Adrenal gland (tissue), 12 donors: ENCODE measurements around the gene NKAIN2. TPM values are rescaled to one million over a fixed set of nuclear protein-coding genes. Genes with fewer than 3 reads are reported as not detected.

Source experiments
- DNase-seq, 7 donors: peaks; one replicate each; pipeline ENCODE4 v3.0.0-alpha.2; 2019 to 2020
- H3K27ac ChIP-seq, 5 donors: fragments of 200-600 bp; sonication (generic) in 4 of 5; 1 replicate in 3 of 5; 2 replicates in 2 of 5; pipeline versions ENCODE4 v1.5.1 to v1.8.0; 2016 to 2020; ENCODE audit warnings: mild to moderate bottlenecking in 1 of 5
- H3K27me3 ChIP-seq: fragments of 200-600 bp; 2 replicates; pipeline ENCODE4 v1.8.0; 2021
- H3K36me3 ChIP-seq, 2 donors: fragments of 200-600 bp; replicated peaks in 1 of 2; 1 replicate in 1 of 2; 2 replicates in 1 of 2; pipeline versions ENCODE4 v1.5.1 to v1.8.0; 2018 to 2022
- H3K4me1 ChIP-seq, 2 donors: fragments of 200-600 bp; replicated peaks in 1 of 2; 1 replicate in 1 of 2; 2 replicates in 1 of 2; pipeline versions ENCODE4 v1.5.1 to v1.8.0; 2018 to 2021
- H3K4me3 ChIP-seq, 4 donors: fragments of 200-600 bp; sonication (generic) in 3 of 4; one replicate each; pipeline ENCODE4 v1.5.1; 2016 to 2018
- H3K9me3 ChIP-seq, 3 donors: fragments of 200-600 bp; sonication (generic) in 1 of 3; replicated peaks in 1 of 3; 1 replicate in 2 of 3; 2 replicates in 1 of 3; pipeline versions ENCODE4 v1.5.1 to v1.8.0; 2016 to 2021
- CTCF ChIP-seq, 6 experiments: fragments of 450-650 bp in 4 of 6; fragments of 200-600 bp in 2 of 6; sonication (generic) in 1 of 6; IDR thresholded peaks; 1 replicate in 5 of 6; 2 replicates in 1 of 6; pipeline versions ENCODE4 v1.5.1 to v1.8.0; 2016 to 2021; ENCODE audit warnings: antibody characterized with exemption in 6 of 6, mild to moderate bottlenecking in 2 of 6, moderate library complexity in 1 of 6
- POLR2A ChIP-seq, 2 donors: fragments of 450-650 bp; IDR thresholded peaks; one replicate each; pipeline ENCODE4 v1.6.1; 2017; ENCODE audit warnings: antibody characterized with exemption in 2 of 2, mild to moderate bottlenecking in 2 of 2, moderate library complexity in 1 of 2
- WGBS, 4 donors: extraction: QIAGEN DNeasy Blood & Tissue Kit in 2 of 4; methylation state at CpG; one replicate each; pipeline versions ENCODE4 v1.1.5 to v1.1.7; 2013 to 2017; 5-methylcytosine and 5-hydroxymethylcytosine counted together
- intact Hi-C, 2 donors: fragments of 100-400 bp; cut with DNase I; formaldehyde crosslinking; loops; one replicate each; pipeline versions ENCODE4 v1.14.1 to v1.15.0; 2022 to 2023
- polyA plus RNA-seq, 3 donors: library from polyadenylated mRNA; stranded (reverse); fragments of 200-250 nt in 2 of 3; fragments of 350-450 nt in 1 of 3; fragmentation: Illumina TruSeq in 1 of 3; extraction: RNeasy Lipid Tissue Mini Kit (QIAGEN cat#74804) in 1 of 3; gene quantifications; one replicate each; pipeline ENCODE4 v1.2.3, GENCODE V29; 2013 to 2014
- total RNA-seq, 9 donors: library from RNA; depleted of rRNA in 4 of 9; stranded (reverse); fragments of >200 nt in 4 of 9; fragments of 120-200 nt in 1 of 9; fragmentation: NEBNext Ultra II Directional in 1 of 9; extraction: Animal tissue kit (Norgen Biotek cat#: 25700) in 1 of 9; gene quantifications; one replicate each; pipeline versions ENCODE4 v1.1.0 to v1.2.4, GENCODE V29; 2013 to 2023
- donor health status: healthy with polysubstance abuse.
- donor health status: Bipolar disorder and iron deficiency.
- donor health status: DM: yes; HTN: yes; CAD: no.
- donor health status: DM: no; HTN: no; CAD: no.
- donor health status: DM: no; HTN: no; CAD: no.
- donor health status: DM: yes; HTN: yes; CAD: no.

The NKAIN2 gene
- total and polyA plus RNA-seq, 12 donors, result under 0.01 to 0.61 (median 0.23) TPM; not detected in 3

GRCh38 chr6:124798942-124799496, 995.4 kb downstream of the NKAIN2 start:
- 72 to 77% (median 73%) methylated on average over 3 of the region's 3 CpGs for WGBS, 4 donors
- no peak for DNase-seq
- TF ChIP-seq CTCF (IDR thresholded peaks at IDR 0.05) (no peak), POLR2A (IDR thresholded peaks at IDR 0.05) (no peak)
- intact Hi-C loops, result no loop called here
- Histone ChIP-seq H3K4me1 (no peaks in the 10 kb centered on the region), H3K4me3 (no peak overlapping the region), H3K27ac (no peak overlapping the region), H3K36me3 (no peaks in the 10 kb centered on the region), H3K27me3 (no peaks in the 10 kb centered on the region), H3K9me3 (no peaks in the 10 kb centered on the region)

DNA sequence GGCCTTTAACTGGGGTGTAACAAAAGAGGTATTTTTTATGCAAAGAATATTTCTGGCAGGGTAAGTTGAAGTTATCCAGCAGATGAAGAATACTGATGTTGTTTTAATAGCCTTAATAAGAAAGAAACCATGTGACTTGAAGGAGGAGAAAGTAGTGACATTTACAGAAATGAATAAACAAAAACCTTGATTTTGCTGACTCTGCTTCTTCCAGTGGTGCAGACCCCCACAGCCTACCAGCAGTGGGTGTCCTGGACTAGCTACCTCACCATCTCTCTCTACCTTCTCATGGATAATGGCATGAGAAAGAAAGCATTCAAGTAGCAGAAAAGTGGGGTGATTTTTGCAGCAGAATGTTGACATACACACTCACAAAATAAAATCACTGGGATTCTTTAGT, 996.0 kb downstream of the NKAIN2 start:
- H3K27ac ChIP-seq, result no peak overlapping the region
- no peaks in the 10 kb centered on the region for H3K27me3 ChIP-seq

GRCh38 chr6:124800222-124800621, 996.6 kb downstream of the NKAIN2 start:
- no peak overlapping the region for H3K4me3 ChIP-seq
- no peaks in the 10 kb centered on the region for H3K27me3 ChIP-seq
- no peak overlapping the region for H3K27ac ChIP-seq
- intact Hi-C loops, result no loop called here
- TF ChIP-seq POLR2A (IDR thresholded peaks at IDR 0.05) (no peak), CTCF (IDR thresholded peaks at IDR 0.05) (no peak)
- no peaks in the 10 kb centered on the region for H3K4me1 ChIP-seq
- 75 to 87% (median 81%) methylated on average over 6 of the region's 6 CpGs for WGBS, 4 donors
- H3K36me3 ChIP-seq, result no peaks in the 10 kb centered on the region
- DNase-seq, result no peak
- H3K9me3 ChIP-seq, result no peaks in the 10 kb centered on the region

More for the DNA sequence above, 996.0 kb downstream of the NKAIN2 start:
- no peak overlapping the region for H3K4me3 ChIP-seq
- no peaks in the 10 kb centered on the region for H3K4me1 ChIP-seq
- intact Hi-C loops, result no loop called here
- no peak for DNase-seq
- TF ChIP-seq CTCF (IDR thresholded peaks at IDR 0.05) (no peak), POLR2A (IDR thresholded peaks at IDR 0.05) (no peak)
- no peaks in the 10 kb centered on the region for H3K36me3 ChIP-seq
- H3K9me3 ChIP-seq, result no peaks in the 10 kb centered on the region

- Histone ChIP-seq H3K4me1 (no peaks in the 10 kb centered on the region), H3K36me3 (no peaks in the 10 kb centered on the region), H3K4me3 (no peak overlapping the region), H3K9me3 (no peaks in the 10 kb centered on the region), H3K27me3 (no peaks in the 10 kb centered on the region), H3K27ac (no peak overlapping the region)
- WGBS, 4 donors, result 56 to 74% (median 67%) methylated on average over 2 of the region's 2 CpGs
- TF ChIP-seq CTCF (IDR thresholded peaks at IDR 0.05) (no peak), POLR2A (IDR thresholded peaks at IDR 0.05) (no peak)
- DNase-seq, result no peak
- intact Hi-C loops, result no loop called here
Observed at GRCh38 chr6:124812067-124812466, 1008.4 kb downstream of the NKAIN2 start.
